HPDE6-E6E7 (cell line): ENCODE data around the gene KCNIP4.
"Not testable (repeated sequence)": the region's sequence is repeated elsewhere in the genome, so short reads cannot be mapped to it uniquely, and the experiment has no call there.

ENCODE experiments used
- DNase-seq: peaks from one replicate; pipeline ENCODE4 v3.0.0; 2011; ENCODE audit warnings: missing footprints; ENCODE audit errors: extremely low spot score

The KCNIP4 gene

DNA sequence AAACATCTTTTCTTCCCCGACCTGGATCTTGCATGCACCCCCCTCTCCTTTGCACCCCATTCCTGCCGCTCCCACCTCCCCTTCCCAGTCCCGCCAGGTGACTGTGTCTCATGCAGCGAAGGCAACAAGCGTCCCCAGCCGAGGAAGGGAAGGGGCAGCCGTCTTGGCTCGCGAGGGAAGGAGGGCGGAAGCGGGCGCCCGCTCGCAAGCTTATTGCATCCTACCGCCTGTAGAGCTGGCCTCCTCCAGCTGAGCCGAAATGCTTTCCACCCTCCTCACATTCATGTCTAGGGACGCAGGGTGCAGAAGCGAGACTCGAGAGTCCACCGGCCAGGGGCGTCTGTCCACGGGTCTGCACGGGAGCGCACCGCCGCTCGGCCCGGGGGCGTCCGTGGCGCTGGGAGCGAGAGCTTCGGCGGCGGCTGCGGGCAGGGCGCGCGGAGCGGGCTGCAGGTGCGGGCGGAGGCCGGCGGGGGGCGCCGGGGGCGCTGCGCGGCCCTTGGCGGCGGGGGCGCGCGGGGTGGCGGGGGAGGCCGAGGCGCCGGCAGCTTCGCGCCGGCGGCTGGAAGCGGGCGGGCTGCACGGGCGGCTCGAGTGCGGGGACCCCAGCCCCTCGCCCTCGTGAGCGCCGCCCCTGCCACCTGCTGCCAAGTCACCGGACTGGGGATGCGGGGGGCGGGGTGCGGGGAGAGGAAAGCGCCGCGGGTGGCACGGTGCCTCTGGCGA, at the start of gene KCNIP4:
TSS of gene KCNIP4 (minus strand) at position 426 of the 726 bp plus-strand sequence.
- DNase-seq, result no peak

DNA sequence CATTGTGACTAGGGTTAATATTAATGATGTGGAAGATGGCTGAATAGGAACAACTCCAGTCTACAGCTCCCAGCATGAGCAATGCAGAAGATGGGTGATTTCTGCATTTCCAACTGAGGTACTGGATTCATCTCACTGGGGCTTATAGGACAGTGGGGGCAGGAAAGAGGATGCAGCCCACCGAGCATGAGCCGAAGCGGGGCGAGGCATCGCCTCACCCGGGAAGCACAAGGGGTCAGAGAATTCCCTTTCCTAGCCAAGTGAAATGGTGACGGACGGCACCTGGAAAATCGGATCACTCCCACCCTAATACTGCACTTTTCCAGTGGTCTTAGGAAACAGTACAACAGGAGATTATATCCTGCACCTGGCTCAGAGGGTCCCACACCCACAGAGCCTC, 48.0 kb upstream of the KCNIP4 start:
- DNase-seq, result not testable (repeated sequence)

DNA sequence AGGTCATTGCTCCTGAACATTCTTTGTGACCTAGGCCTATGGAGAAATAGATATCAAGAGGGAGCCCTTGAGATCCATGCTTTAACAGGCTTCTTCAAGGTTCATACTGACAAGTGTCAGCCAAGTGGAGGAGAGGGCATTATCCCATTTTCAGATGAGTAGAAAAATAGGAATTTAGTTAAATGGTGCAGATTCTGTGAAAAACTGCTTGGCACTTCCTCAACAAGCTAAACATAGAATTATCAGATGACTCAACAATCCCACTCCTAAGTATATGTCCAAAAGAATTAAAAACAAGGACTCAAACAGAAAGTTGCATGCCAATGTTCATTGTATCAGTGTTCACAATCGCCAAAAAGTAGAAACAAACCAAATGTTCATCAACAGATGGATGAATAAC, 43.8 kb upstream of the KCNIP4 start:
- no peak for DNase-seq

DNA sequence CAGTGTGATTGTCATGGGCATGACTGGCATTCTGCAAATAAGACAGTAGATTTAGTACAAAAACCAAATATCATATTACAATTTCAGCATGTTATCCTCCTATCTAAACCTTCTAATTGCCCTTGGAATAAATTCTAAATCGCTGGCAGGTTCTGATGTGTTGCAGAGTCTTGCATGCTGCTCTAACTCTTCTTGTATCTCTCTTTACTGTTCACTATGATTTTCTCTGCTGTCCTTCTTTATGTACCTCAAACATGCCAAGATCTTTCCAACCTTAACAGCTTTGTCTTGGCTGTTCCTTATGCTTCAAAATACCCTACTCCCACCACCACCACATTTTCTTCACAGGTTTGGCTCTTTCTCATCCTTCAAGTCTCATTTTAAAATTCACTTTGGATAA, 43.0 kb upstream of the KCNIP4 start:
- no peak for DNase-seq

DNA sequence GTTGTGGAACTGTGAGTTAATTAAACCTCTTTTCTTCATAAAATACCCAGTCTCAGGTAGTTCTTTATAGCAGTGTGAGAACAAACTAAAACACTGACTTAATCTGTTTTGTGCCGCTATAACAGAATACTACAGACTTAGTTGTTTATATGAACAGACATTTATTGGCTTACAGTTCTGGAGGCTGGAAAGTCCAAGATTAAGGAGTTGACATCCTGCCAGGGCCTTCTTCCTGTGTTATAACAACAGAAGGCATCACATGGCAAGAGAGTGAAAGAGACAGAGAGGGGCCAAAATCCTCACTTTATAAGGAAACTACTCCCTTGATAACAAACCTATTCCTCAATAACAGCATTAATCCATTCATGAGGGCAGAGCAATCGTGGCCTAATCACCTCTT, 42.5 kb upstream of the KCNIP4 start:
- DNase-seq, result no peak

DNA sequence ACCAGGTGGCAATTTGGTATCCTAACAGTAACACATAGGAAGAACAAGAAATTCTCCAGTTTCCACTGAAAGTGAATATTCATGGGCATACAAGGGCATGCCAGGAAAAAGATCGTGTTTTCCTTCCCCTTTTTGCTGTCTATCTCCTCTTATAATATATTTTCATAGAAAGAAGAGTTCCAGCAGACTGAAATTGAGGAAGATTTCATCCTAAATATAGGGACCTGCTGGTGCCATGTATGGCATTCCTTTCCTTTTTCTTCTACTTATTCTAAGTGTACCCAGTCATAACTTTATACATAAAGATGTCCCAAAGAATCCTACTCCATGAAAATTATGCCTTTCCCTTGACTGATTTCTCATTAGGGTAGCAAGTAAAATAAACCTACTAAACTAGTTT, 40.8 kb upstream of the KCNIP4 start:
- DNase-seq, result no peak

DNA sequence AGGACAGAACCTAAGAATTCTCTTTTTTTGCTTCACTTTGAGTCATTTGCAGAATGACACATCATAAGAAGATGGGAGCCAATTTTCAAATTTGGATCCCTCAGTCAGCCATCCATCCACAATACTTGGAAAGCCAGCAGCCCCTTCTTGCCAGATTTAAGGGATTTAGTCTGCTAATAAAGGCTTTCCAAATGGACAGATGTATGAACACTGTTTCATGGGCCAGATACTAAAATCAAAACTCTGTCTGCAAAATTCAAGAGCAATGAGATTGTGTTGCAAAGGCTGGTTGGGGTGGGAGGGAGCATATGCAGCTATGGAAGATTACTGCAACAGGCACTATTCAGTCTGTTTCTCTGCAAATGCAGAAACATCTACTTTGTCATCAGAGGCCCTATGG, 37.7 kb upstream of the KCNIP4 start:
- no peak for DNase-seq

DNA sequence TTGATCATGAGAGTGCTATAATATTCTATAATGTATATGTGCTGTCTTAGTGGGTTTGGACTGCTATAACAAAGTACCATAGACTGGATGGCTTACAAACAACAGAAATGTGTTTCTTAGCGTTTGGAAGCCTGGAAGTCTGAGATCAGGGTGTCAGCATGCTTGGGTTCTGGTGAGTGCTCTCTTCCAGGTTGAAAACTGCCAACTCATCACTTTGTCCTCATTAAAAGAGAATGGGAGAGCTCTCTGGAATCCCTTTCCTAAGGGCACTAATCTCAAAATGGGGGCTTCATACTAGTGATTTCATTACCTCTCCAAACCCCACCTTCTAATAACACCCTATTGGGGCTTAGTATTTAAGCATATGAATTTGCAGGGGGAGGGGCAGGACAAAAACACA, 33.5 kb upstream of the KCNIP4 start:
- DNase-seq, result no peak

DNA sequence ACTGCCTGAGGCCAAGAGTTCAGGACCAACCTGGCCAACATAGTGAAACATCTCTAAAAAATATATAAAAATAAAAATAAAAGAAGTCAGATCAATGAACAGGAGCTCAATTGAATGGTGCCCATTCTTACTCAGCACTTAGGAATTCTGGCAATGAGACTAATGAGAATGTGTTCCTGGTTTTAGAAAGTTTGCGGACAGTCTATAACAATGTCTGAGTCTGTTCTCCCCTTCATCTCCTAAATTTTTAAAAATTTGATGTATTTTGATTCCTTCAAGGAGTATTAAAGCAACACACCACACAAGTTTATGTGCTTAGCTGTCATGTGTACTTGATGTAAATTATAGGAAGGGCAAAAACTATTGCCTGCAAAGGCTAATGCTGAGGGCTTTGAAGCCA, 30.6 kb upstream of the KCNIP4 start:
- DNase-seq, result no peak

DNA sequence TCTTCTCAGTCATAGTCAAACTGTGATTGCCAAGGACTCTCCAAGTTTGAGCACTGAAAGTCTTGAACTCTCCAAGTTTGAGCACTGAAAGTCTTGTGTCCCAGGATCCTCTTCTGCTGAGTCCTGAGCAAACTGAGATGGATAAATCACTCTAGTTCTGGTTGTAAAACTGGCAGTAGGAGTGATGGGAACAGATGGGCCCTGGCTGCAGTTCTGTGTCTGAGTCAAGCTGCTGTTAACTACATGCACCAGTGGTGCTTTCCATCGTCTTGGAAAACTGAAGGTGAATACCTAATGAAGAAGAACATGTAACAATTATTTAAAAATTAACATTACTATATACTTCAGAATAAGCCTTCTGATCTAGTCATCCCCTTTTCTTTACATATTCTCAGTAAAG, 27.6 kb upstream of the KCNIP4 start:
- no peak for DNase-seq

DNA sequence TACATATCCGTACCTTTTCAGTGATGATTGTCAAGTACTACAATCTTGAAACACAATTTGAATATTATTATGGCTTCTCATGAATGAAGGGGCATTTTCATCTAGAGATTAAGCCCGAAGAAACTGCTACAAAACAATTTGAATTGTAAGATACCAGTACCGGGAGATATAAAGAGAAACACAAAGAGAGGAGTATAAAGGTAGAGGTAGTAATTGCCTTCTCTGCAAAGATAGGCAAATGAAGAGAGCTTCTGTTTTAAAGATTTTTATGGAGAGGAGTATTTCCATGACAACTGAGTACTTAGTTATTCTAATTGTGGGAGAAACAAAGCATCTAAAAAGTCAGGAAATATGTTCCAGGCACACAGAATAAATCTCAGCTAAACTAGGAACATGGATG, 25.3 kb upstream of the KCNIP4 start:
- DNase-seq, result no peak

DNA sequence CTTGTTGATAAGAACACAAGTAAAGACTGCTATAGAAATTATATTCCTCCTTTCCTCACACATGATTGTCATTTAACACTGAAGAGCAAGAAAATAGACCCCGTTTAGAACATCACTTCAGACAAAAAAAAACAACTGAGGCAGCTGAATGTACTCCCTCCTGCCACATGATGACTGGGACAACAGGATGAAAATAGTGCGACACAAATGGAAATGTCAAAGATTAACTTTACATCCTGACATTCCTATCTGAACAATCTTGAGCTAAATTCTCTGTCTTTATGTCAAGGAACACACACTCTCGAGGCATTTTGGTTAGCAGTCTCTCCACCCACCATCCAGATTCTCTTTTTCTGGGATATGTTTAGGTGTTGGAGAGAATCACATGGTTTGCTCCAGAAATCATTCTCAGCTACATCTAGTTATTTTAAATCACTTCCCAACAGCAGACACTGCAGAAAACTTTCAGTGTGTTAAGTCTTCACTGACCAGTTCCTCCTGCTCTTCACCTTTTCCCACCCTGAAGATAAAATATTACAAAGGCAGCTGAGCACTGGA, 16.3 kb upstream of the KCNIP4 start:
- no peak for DNase-seq

DNA sequence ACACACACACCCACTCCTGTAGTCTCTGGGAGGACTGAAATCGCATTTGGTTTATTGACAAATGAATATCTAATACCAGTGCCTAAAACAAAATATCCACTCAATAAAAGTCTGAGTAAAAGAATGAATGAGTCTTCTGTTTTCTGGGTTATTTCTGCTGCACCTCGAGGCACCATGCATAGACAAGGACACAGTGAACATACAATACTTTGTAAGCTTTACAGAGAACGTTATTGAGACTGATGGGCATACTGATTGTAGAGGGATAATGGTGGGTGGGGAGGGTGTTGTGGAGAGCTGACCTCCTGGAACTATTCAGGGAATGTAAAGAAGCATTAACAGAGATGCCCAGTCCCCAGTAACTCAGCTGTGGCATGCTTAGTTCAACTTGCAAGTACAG, 14.1 kb upstream of the KCNIP4 start:
- no peak for DNase-seq

DNA sequence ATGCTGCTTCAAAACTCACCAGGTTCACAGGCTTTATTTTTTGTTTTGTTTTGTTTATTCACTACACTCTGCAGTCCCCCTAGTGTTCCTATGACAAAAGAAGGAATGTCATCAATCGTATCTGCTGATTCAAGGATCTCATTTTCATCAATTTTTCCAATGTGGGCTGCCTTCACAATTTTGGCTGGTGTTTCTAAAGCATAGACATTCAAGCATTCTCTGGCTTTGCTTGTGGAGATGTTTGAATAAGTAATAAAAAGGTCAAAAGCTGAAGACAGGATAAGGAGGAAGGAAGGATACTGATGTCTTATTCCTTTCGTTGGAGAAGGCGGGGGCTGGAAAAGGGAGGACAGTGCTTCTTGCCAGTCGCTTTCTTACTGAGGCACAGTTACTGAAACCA, 12.2 kb upstream of the KCNIP4 start:
- no peak for DNase-seq

DNA sequence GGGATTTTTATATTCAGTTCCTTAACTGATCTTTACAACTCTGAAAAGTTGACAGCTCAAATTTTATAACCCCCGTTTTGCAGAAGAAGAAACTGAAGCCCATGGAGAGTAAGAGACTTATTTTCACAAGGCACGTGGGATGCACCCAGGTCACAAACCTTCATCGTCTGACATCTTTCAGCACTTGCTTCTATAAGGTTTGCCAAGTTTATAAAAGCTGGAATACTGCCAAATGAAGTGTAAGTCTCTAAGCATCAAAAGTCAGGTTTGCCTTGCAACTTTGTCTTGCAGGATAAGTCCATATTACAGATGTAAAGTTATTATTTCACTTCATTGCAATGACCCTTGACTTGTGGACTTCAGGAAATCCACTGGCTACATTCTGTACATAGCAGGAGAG, 6.3 kb upstream of the KCNIP4 start:
- DNase-seq, result no peak

DNA sequence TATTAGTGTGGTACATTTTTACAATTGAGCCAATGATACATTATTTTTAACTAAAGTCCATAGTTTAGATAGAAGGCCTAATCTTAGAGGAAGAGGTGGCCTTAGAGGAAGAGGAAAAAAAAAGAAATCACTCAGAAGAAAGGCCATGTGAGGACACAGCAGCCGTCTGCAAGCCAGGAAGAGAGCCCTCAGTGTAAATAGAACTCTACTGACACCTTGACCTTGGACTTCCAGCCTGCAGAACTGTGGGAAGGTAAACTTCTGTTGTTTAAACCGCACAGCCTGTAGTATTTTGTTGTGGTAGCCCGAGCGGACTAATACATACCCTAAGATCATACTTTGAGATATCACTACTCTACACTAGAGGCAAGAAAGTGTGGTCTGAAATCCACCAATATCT, 5.1 kb upstream of the KCNIP4 start:
- no peak for DNase-seq

DNA sequence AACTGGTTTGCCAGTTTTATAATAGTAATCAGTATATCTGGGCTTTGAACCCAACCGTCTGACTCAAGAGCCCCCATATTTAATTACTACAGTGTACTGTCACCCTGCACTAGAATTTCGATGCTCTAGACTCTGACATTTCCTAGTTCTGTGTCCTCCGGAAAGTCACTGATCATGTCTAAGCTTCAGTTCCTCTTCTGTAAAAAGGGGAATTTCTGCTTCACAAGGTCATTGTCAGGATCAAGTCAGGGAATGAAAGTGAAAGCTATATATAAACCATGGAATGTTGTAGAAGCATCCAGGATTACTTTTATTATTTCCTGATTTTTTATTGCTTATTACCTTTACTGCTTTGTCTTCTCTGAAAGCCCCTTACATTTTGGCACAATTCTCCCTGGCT, 4.0 kb upstream of the KCNIP4 start:
- DNase-seq, result no peak

DNA sequence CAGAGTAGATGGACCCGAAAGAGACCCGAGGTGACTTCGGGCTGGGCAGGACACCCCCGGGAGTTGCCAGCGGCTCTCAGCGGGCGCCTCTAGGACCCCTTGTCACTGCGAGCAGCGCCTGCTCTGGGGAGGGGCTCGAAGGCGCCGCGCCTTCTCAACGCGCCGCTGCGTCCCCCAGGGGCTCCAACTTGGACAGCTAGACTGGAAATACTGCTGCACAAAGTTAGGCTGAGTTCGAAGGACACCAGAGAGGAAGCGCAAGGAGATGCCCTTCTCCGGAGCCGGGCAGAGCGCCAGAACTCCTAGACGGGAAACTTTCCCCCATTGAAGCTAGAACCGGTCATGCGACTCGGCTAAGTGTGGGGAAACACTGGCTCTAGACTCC, 493 bp upstream of the KCNIP4 start:
- no peak for DNase-seq

DNA sequence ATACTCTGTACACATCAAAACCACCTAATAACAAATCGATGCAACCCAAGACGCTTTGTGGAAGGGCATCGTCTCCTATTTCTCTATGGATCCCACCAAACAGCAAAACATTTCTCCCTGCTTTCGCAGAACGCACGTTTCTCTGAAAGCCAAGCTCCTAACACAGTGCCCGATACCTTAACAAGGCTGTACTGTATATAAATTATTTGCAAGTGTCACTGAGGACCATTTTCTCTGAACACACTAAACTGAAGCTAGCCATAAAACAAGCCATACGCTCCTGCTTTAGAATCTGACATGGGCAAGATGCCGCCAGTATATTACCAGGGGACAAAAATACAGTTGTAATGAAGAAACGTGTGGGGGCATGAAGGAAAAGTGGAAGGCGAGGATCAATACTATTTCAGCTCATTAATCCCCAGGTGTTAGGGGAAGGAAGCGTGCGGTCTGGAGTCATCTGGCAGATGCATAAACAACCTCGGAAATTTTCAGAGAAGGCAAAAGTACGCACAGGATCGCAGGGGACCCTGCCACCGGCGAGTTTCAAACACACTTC, 703 bp downstream of the KCNIP4 start:
- no peak for DNase-seq

DNA sequence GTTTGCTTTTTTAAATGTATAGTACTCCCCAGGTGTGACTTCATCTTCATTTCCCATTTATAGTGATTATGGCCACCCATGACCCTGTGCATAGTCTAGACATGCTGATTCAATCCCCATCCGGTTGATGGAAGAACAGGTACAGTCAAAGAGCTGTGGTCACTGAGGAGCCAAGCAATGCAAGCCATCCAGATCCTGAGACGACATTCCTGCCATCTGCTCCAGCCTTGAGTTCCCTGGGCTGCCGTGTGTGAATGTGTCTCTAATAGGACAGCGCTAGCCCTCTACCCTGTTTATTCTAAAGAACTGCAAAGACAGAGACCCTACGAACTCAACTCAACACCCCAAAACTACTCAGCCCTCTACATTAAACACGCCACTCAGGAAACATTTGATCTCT, 1.7 kb downstream of the KCNIP4 start:
- no peak for DNase-seq

DNA sequence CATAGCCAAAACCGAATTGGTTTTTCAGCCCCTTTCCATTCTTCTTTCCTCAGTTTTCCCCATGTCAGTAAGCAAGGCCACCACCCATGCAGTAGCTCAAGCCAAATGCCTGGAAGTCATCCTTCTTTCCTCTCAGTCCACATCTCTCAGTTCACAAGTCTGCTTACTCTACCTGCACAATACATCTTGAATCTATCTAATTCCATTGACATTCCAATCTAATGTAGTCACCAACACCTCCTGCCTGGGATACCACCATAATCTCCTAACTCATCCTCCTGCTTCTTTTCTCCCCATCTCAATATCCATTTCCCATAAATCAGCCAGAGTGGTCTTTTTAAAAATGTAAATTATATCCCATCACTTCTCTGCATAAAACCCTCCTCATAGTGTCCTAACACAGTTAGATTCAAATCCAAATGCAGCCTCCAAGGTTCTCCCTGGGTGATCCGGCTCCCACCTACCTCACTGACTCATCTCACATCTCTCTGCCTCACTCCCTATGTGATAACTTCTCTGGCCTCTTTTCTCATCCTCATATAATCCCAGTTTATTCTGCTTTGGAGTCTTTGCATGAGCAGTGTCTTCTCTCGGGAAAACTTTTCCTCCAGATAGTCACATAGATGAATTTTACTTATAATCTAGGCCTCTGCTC, 26.9 kb downstream of the KCNIP4 start:
- no peak for DNase-seq

DNA sequence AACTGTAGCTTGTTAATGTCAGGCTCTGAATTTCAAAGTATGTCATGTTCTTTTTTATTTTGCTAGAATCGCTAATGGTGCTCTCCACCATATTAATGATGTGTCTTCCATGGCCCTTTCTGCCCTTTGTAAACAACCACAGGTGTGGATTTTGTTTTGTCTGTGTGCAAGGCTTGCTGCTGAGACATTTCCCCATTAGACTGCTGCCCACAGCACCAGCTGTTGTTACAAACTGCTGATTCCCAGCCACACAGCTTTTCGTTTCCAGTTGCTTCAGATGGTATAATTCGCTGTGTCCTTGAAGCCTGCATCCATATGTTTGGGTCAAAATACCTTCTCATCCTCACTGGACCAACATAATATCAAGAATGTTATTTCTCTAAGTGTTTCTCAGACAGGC, 32.8 kb downstream of the KCNIP4 start:
- no peak for DNase-seq

DNA sequence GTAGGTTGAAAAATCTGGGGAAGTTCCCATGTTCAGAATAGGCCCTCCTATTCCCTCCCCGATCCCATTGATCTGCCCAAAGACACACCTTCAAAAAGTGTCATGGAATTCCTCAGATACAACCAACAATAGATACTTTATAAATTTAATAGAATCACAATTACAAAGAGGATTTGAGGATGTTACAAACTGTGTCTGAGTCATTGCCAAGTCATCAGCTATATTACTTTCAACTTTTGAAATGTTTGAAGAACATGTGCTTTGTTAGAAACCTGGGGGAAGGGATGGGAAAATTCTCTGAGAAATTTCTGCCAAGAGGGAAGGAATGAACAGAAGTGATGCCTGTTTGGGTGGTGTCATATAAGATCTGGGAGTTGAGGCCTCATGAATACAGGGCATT, 46.7 kb downstream of the KCNIP4 start:
- DNase-seq, result peak; percentile 3
